GM19193 (cell line): ENCODE data around the gene AGPAT4.
A peak's percentile ranks its signal among the peaks of the same experiment; 100 is the strongest.

Experiments used
- POLR2A ChIP-seq: IDR thresholded peaks from 4 replicates; pipeline ENCODE4 v1.6.1; 2011; ENCODE audit not compliant: insufficient read depth, insufficient read length; ENCODE audit errors: extremely low read depth

The AGPAT4 gene

GRCh38 chr6:161273752-161274487 lies at the start of gene AGPAT4:
TSS of gene AGPAT4 (minus strand) at chr6:161274061. CDS start at chr6:161232213, 41,848 bp downstream.
- peak; percentile 36 for TF ChIP-seq POLR2A

DNA sequence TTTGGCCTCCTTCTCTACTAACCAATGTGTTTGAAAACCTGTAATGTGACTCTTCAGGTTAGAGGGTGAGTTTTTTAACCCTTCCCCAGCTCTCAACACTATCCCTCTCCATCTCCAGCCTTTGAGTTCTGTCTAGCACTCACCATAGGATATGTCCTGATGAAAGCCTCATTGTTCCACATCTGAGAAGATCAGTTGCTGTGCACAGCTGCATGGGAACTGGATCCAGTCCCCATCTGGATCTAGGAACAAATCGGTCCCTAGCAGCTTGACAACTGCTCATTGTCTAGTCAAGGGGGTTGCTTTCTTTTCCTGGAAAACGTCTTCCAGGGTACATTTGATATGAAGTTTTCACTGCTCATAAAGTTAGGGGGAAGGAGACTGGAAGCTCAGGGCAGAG lies 45.4 kb upstream of the AGPAT4 start:
- TF ChIP-seq POLR2A = no peak

DNA sequence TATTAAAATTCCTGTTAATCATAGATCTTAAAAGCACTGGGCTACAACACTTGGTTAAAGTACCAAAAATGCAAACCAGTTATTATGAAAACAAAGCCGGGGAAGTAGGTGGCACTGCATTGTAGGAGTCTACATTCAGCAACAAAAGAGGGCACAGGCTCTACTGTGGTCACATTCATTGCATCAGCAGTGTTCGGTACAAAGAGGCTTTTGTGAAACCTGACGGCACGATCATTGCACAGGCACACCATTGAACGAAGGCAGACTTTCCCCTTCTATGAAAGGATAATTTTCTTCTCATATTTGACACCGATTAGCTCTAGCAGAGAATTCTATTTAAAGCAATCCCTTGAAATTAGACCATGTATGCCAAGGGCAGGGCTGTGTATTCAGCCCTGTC lies 44.6 kb upstream of the AGPAT4 start:
- TF ChIP-seq POLR2A = no peak

DNA sequence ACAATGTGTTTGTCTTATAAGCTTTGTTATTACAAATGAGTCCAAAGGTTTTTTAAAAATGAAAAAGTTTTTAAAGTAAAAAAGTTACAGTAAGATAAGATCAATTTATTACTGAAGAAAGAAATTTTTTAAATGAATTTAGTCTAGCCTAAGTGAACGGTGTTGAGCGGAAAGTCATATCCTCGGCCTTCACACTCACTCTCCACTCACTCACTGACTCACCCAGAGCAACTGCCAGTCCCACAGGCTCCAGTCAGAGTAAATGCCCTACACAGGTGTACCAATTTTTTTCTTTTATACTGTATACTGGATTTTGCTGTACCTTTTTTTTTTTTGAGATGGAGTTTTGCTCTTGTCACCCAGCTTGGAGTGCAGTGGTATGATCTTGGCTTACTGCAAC lies 42.7 kb upstream of the AGPAT4 start:
- TF ChIP-seq POLR2A = no peak

DNA sequence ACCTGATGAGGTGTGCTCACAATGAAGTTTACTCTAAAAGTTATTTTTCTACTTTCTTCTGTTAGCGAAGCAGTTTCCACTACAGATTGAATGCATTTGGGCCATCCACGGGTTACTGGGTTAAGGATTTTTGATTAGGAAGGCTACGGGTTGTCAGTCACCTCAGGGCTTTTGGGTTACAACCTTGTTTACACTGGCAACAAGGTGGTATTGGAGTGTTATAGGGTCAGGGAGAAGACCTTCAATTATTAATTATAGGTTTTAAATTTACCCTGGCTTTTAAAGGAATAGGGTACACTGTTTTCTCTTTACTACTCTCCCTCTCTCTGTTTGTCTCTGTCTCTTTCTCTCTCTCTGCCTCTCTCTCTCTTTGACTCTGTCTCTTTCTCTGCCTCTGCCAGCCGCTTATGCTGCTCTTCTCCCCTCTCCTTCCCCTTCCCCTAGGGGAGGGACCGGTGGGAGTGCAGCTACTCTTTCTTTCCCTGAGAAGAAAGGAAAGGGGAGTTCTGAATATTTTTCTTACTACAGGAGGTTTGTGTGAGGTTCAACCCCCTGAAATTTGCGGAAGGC lies 40.2 kb upstream of the AGPAT4 start:
- TF ChIP-seq POLR2A = no peak

DNA sequence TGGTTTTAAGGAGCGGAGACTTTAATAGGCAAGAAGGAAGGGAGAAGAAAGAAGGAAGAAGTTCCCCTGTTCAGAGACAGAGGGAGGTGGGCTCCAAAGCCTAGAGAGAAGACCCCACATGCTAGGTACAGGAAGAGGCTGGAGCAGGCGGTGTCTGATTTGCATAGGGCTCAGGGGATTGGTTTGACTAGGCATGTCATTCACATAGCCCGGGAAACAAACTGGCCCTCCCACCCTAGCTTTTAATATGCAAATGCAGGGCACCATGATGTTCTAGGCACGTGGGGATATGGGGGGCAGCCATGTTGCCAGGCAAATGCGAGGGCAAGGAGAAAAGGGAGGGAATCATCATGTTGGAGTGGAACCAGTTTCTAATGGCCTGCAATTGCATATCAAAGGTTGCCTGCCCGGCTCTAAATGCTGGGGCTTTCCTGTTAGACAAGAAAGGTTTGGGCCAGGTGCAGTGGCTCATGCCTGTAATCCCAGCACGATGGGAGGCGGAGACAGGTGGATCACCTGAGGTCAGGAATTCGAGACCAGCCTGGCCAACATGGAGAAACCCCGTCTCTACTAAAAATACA lies 34.3 kb upstream of the AGPAT4 start:
- TF ChIP-seq POLR2A = no peak

DNA sequence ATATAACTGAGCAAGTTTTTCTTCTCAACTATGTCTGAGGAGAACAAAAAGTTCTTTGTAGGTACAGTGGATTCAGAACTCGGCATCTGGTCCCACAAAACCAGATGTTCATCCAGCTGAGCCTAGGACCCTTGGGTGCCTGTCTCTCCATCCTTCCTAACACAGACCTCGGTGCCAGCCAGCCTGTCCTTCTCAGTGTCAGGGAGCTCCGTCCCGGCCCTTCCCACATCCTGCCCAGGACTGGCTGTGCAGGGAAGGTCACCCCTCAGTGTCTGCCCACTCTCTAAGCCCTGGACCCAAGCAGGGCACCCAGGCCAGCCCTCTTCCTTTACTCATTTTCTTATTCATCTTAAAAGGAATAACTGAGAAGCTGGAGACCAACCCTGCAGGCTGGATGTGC lies 32.0 kb upstream of the AGPAT4 start:
- no peak for TF ChIP-seq POLR2A

DNA sequence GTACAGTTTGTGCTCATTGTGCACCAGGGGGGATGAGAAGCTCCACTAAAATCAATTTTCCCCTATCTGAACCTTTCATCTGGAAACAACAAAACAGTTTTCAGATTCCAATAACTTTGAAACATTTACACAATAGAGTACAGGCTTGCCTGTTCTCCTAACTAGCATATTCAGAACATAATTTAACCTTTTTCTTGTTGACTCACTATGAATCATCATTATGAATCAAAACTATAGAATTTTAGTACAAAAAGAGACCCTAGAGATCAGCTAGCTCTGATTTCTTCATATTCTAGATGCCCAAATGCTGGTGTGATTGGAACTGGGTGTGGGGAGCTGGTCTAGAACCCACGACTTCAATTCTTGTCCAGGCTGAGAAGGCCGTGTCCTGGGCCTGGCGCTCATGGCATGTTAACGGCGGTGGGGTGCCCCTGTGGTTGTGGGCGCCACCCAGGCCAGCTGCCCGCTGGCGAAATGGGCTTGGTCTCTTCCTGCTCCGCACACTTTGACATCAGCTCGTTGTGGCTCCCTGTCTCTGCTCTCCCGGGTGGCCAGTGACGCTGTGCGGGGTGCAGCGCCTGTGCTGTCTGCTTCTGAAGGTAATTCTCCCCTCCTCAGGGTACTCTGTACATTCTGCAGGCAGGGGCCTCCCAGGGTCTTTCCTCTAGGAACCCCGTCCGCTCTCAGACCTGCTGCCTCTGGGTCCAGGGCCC lies 29.9 kb upstream of the AGPAT4 start:
- no peak for TF ChIP-seq POLR2A

DNA sequence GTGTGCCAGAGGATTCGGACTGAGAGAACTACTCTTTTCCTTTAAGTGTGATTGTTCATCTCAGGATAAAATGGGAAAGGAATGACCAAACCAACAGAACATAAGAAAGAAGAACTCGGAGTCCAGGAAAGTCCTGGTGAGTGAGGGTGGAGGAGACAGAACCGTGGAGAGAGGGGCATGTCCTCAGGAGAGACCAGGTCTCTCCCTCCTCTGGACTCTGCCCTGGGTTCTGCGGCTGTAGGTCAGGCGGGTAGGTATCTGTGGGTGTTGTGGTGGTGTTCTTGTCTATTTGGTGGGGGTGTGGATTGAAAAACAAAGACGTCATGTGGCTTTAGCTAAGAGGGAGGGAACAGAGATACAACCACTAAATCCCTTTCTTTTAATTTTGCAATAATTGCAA lies 29.1 kb upstream of the AGPAT4 start:
- TF ChIP-seq POLR2A = no peak

GRCh38 chr6:161301338-161301737 lies 27.5 kb upstream of the AGPAT4 start:
- no peak for TF ChIP-seq POLR2A

GRCh38 chr6:161300823-161301222 lies 27.0 kb upstream of the AGPAT4 start:
- TF ChIP-seq POLR2A = no peak

DNA sequence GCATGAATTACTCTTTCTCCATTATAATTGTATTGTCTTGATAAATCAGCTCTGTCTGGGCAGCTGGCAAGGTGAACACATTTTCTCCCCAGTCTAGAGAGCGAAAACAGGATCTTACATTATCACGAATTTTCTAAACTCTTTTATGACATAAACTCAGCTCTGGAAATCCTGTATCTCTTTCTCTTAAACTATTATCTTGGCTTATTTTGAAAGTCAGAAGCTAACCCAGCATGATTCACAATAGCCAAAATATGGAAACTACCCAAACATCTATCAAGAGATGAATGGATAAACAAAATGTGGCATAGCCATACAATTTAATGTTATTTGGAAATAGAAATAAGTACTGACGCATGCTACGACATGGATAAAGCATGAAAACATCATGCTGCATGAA lies 25.9 kb upstream of the AGPAT4 start:
- TF ChIP-seq POLR2A = no peak

DNA sequence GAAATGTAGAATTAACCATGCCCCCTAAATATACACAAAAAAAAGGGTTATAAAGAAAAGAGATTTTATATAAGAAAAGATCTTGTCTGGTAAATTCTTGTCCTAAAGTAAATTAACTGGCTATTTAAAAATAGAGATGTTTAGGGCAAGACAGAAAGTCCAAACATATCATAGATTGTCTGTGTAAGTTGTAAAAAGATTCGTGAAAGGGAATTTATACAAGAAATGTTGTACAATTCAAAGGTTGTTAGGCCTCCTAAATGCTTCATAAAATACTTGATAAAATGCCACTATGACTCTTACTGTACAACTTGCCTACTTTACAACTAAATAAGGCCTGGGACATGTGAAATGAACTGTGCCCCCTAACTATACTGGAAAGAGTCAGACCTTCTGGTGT lies 21.9 kb upstream of the AGPAT4 start:
- no peak for TF ChIP-seq POLR2A

- no peak for TF ChIP-seq POLR2A
Measured at GRCh38 chr6:161292650-161293281, 18.9 kb upstream of the AGPAT4 start.

DNA sequence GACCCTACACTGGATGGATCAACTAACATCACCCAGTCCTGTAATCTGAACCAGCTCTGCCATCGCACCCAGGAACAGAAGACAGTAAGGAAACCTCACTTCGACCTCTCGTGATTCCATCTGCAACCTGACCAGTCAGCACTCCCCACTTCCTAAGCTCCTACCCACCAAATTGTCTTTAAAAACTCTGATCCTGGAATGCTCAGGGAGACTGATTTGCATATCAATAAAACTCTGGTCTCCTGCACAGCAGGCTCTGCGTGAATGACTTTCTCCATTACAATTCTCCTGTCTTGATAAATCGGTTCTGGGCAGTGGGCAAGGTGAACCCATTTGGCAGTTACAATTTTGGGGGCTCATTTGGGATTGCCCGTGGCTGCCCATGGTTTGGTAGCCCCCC lies 18.3 kb upstream of the AGPAT4 start:
- no peak for TF ChIP-seq POLR2A

GRCh38 chr6:161290751-161291150 lies 16.9 kb upstream of the AGPAT4 start:
- TF ChIP-seq POLR2A = no peak

DNA sequence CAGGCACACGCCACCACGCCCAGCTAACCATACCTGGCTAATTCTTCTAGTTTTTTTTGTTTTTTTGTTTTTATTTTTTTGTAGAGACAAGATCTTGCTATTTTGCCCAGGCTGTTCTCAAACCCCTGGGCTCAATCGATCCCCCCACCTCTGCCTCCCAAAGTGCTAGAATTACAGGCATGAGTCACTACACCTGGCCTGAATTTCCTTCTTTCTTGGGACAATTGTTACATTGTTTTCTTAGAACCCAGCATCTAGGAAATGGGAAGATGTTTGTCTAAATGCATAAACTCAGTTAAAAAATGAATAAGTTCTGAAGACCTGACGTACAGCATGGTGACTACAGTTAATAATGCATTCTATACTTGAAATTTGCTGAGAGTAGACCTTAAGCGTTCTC lies 10.8 kb upstream of the AGPAT4 start:
- TF ChIP-seq POLR2A = no peak
